Measurements from ENCODE around the gene TTC16. TPM values are rescaled to one million over a fixed set of nuclear protein-coding genes. Genes with fewer than 3 reads are reported as not detected.

Gene TTC16
- polyA plus RNA-seq, 1 donor from 2014 or later, result 0.11 TPM

DNA sequence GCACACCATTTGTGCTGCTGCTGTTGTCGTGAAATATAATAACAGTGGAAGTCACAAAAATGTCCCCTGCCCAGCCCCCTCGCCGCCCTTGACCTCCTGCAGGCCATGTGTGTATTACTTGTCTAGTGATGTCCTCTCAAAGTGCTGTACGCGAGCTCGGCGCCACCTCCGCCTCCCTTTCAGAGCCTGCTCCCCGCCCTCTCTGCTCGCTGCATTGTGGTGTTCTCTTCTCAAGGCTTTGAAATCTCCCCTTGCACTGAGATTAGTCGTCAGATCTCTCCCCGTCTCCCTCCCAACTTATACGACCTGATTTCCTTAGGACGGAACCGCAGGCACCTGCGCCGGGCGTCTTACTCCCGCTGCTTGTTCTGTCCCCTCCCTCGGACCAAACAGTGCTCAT lies 23.8 kb upstream of the TTC16 start:
- H4K20me1 ChIP-seq (ENCODE audit: insufficient read depth), result no peaks in the 10 kb centered on the region
- H3K27ac ChIP-seq (ENCODE audit: low read length), result no peak overlapping the region
- no peaks in the 10 kb centered on the region for H3K27me3 ChIP-seq (ENCODE audit: insufficient read depth, low read depth, low read length)
- no peaks in the 10 kb centered on the region for H3K9me3 ChIP-seq (ENCODE audit: low read length)
- H3K9me2 ChIP-seq (ENCODE audit: insufficient read depth, low read length), result no peaks in the 10 kb centered on the region
- no peaks in the 10 kb centered on the region for H3K36me3 ChIP-seq (ENCODE audit: insufficient read depth, low read length)
- no peaks in the 10 kb centered on the region for H3F3A ChIP-seq (ENCODE audit: insufficient read depth, low read length, poor library complexity, severe bottlenecking)
- H3K4me2 ChIP-seq (ENCODE audit: low read length), result no peak overlapping the region
- no peak overlapping the region for H3K4me3 ChIP-seq (ENCODE audit: low read length)
- H3K9ac ChIP-seq (ENCODE audit: low read length), result no peak overlapping the region
- H2AFZ ChIP-seq (ENCODE audit: low read depth, low read length), result no peak overlapping the region
- no peaks in the 10 kb centered on the region for H3K79me2 ChIP-seq (replicated peaks; ENCODE audit: insufficient read depth, low read length)
- TF ChIP-seq TAF1 (IDR thresholded peaks at IDR 0.05; ENCODE audit: low read depth) (no peak), SMC3 (conservative IDR thresholded peaks at IDR 0.05; ENCODE audit: poor library complexity) (no peak), CTCF (IDR thresholded peaks at IDR 0.05; ENCODE audit: poor library complexity, severe bottlenecking) (no peak), EP300 (conservative IDR thresholded peaks at IDR 0.05; ENCODE audit: poor library complexity, severe bottlenecking) (no peak)
- TF ChIP-seq, protein P1, sequence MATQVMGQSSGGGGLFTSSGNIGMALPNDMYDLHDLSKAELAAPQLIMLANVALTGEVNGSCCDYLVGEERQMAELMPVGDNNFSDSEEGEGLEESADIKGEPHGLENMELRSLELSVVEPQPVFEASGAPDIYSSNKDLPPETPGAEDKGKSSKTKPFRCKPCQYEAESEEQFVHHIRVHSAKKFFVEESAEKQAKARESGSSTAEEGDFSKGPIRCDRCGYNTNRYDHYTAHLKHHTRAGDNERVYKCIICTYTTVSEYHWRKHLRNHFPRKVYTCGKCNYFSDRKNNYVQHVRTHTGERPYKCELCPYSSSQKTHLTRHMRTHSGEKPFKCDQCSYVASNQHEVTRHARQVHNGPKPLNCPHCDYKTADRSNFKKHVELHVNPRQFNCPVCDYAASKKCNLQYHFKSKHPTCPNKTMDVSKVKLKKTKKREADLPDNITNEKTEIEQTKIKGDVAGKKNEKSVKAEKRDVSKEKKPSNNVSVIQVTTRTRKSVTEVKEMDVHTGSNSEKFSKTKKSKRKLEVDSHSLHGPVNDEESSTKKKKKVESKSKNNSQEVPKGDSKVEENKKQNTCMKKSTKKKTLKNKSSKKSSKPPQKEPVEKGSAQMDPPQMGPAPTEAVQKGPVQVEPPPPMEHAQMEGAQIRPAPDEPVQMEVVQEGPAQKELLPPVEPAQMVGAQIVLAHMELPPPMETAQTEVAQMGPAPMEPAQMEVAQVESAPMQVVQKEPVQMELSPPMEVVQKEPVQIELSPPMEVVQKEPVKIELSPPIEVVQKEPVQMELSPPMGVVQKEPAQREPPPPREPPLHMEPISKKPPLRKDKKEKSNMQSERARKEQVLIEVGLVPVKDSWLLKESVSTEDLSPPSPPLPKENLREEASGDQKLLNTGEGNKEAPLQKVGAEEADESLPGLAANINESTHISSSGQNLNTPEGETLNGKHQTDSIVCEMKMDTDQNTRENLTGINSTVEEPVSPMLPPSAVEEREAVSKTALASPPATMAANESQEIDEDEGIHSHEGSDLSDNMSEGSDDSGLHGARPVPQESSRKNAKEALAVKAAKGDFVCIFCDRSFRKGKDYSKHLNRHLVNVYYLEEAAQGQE (IDR thresholded peaks at IDR 0.05; ENCODE audit: borderline replicate concordance), result no peak

GRCh38 chr9:127693143-127693542 lies 22.7 kb upstream of the TTC16 start:
- H3K4me2 ChIP-seq (ENCODE audit: low read length), result no peak overlapping the region
- H2AFZ ChIP-seq (ENCODE audit: low read depth, low read length), result no peak overlapping the region
- no peaks in the 10 kb centered on the region for H3K36me3 ChIP-seq (ENCODE audit: insufficient read depth, low read length)
- H4K20me1 ChIP-seq (ENCODE audit: insufficient read depth), result no peaks in the 10 kb centered on the region
- no peak overlapping the region for H3K27ac ChIP-seq (ENCODE audit: low read length)
- no peaks in the 10 kb centered on the region for H3K9me2 ChIP-seq (ENCODE audit: insufficient read depth, low read length)
- TF ChIP-seq SMC3 (conservative IDR thresholded peaks at IDR 0.05; ENCODE audit: poor library complexity), result no peak
- no peak for TF ChIP-seq POLR2AphosphoS5 (IDR thresholded peaks at IDR 0.05)
- no peak for TF ChIP-seq CTCF (IDR thresholded peaks at IDR 0.05; ENCODE audit: poor library complexity, severe bottlenecking)
- TF ChIP-seq RAD21 (conservative IDR thresholded peaks at IDR 0.05), result no peak
- no peak for TF ChIP-seq TAF1 (IDR thresholded peaks at IDR 0.05; ENCODE audit: low read depth)
- TF ChIP-seq MXI1 (conservative IDR thresholded peaks at IDR 0.05; ENCODE audit: poor library complexity, severe bottlenecking), result no peak
- TF ChIP-seq EZH2 (IDR thresholded peaks at IDR 0.05; ENCODE audit: borderline replicate concordance, insufficient read depth, low read length, poor library complexity, severe bottlenecking), result no peak
- TF ChIP-seq EP300 (conservative IDR thresholded peaks at IDR 0.05; ENCODE audit: poor library complexity, severe bottlenecking), result no peak
- TF ChIP-seq, protein P1 (IDR thresholded peaks at IDR 0.05; ENCODE audit: borderline replicate concordance), result no peak
- H3K9me3 ChIP-seq (ENCODE audit: low read length), result no peaks in the 10 kb centered on the region
- H3K27me3 ChIP-seq (ENCODE audit: insufficient read depth, low read depth, low read length), result no peaks in the 10 kb centered on the region
- no peak overlapping the region for H3K9ac ChIP-seq (ENCODE audit: low read length)
- H3F3A ChIP-seq (ENCODE audit: insufficient read depth, low read length, poor library complexity, severe bottlenecking), result no peaks in the 10 kb centered on the region
- H3K4me3 ChIP-seq (ENCODE audit: low read length), result no peak overlapping the region
- no peaks in the 10 kb centered on the region for H3K79me2 ChIP-seq (replicated peaks; ENCODE audit: insufficient read depth, low read length)

Measured in neural cell (in vitro differentiated cells).